Peyer's patch (tissue), 4 donors: ENCODE results near the gene LRP1-AS.

Source experiments
- CTCF ChIP-seq, 6 experiments: fragments of 450-650 bp in 4 of 6; fragments of 200-600 bp in 2 of 6; sonication (generic) in 1 of 6; IDR thresholded peaks; one replicate each; pipeline ENCODE4 v1.5.1; 2017 to 2019; ENCODE audit warnings: antibody characterized with exemption in 6 of 6, mild to moderate bottlenecking in 3 of 6, moderate library complexity in 1 of 6
- POLR2A ChIP-seq, 2 donors: fragments of 450-650 bp; IDR thresholded peaks; one replicate each; pipeline ENCODE4 v1.5.1; 2017; ENCODE audit warnings: antibody characterized with exemption in 2 of 2, mild to moderate bottlenecking in 2 of 2, moderate library complexity in 2 of 2

DNA sequence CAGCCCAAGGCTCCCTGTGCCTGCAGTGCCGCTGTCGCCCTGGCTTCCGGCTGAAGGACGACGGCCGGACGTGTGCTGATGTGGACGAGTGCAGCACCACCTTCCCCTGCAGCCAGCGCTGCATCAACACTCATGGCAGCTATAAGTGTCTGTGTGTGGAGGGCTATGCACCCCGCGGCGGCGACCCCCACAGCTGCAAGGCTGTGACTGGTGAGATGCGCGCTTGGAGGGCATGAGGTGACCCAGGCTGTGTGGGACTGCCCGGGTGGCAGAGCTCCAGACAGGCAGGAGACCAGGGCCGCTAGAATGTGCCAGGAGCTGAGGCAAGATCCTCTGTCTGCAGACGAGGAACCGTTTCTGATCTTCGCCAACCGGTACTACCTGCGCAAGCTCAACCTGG is 49.5 kb upstream of the LRP1-AS start:
- TF ChIP-seq POLR2A (IDR thresholded peaks at IDR 0.05): no peak
- TF ChIP-seq CTCF (IDR thresholded peaks at IDR 0.05): no peak
